ENCODE data around the gene PGLYRP1.

GRCh38 chr19:46009530-46010510, 13.0 kb downstream of the PGLYRP1 start:
- TF ChIP-seq CSRNP3 (CRISPR knock-in tag; IDR thresholded peaks at IDR 0.05): no peak
- no peak for TF ChIP-seq ISL1 (CRISPR knock-in tag; IDR thresholded peaks at IDR 0.05)
- TF ChIP-seq ESRRG (CRISPR knock-in tag; IDR thresholded peaks at IDR 0.05): no peak
- TF ChIP-seq RARB (CRISPR knock-in tag; IDR thresholded peaks at IDR 0.05): no peak
- TF ChIP-seq TOX (CRISPR knock-in tag; IDR thresholded peaks at IDR 0.05; ENCODE audit: borderline replicate concordance): no peak
- no peak for TF ChIP-seq ZNF8 (CRISPR knock-in tag; IDR thresholded peaks at IDR 0.05)
- no peak for TF ChIP-seq OSR1 (CRISPR knock-in tag; IDR thresholded peaks at IDR 0.05)
- no peak for TF ChIP-seq CREB5 (CRISPR knock-in tag; IDR thresholded peaks at IDR 0.05; ENCODE audit: low read depth)
- no peak for TF ChIP-seq GLIS3 (CRISPR knock-in tag; IDR thresholded peaks at IDR 0.05)
- TF ChIP-seq PATZ1 (CRISPR knock-in tag; IDR thresholded peaks at IDR 0.05; ENCODE audit: borderline replicate concordance): no peak
- no peak for TF ChIP-seq POU6F1 (CRISPR knock-in tag; IDR thresholded peaks at IDR 0.05; ENCODE audit: borderline replicate concordance, low read depth)
- TF ChIP-seq ZFP30 (CRISPR knock-in tag; IDR thresholded peaks at IDR 0.05): no peak
